HepG2 (cell line): ENCODE results near the gene KIF7. TPM values are rescaled to one million over a fixed set of nuclear protein-coding genes. Genes with fewer than 3 reads are reported as not detected.

ENCODE experiments used
- ATAC-seq: fragments of 200-7000 bp; cut with Tn5 transposase; 3 replicates; pipeline ENCODE4 v1.9.1; 2020; ENCODE audit warnings: mild to moderate bottlenecking, moderate library complexity
- BruUV-seq: library from RNA; stranded (reverse); fragments of 400-500 nt; replicated peaks from 2 replicates; lab custom pipeline; 2021; lab: Mats Ljungman, UMichigan
- CTCF ChIA-PET: fragments of 300-600 bp; formaldehyde crosslinking; extraction: SDS; loops from one replicate; lab custom pipeline; 2021; ENCODE audit warnings: low total read pairs, inconsistent platforms, low intra/inter-chr PET ratio; lab: Yijun Ruan, JAX
- POLR2A ChIA-PET: fragments of 350-600 bp; sonication (Branson Sonifier 250); formaldehyde crosslinking; loops from one replicate; lab custom pipeline; 2020; ENCODE audit warnings: antibody characterized with exemption, inconsistent platforms; lab: Yijun Ruan, JAX
- DNase-seq: peaks from one replicate; pipeline ENCODE4 v3.0.0-alpha.2; 2015; ENCODE audit warnings: low spot score
- FAIRE-seq: peaks from 3 replicates; lab custom pipeline; 2011; peaks lifted over from hg19 to GRCh38; lab: Jason Lieb, UNC
- H2AFZ ChIP-seq: one replicate; pipeline ENCODE4 v1.6.1; 2011; ENCODE audit warnings: low read length, inconsistent platforms
- H3K27ac ChIP-seq: fragments of 300-600 bp; 3 replicates; pipeline ENCODE4 v1.8.0; 2011; ENCODE audit warnings: mixed run types, mild to moderate bottlenecking, mixed read lengths, low read length, inconsistent platforms; ENCODE audit not compliant: insufficient read depth; ENCODE audit errors: extremely low read length
- H3K27me3 ChIP-seq, 2 experiments: fragments of 200-600 bp in 1 of 2; 2 replicates in 1 of 2; 3 replicates in 1 of 2; pipeline versions ENCODE4 v1.6.0 to v1.8.0; 2011; ENCODE audit warnings: low read length in 2 of 2, mild to moderate bottlenecking in 2 of 2, moderate library complexity in 2 of 2, inconsistent platforms in 1 of 2; ENCODE audit not compliant: insufficient read depth in 2 of 2, control insufficient read depth in 1 of 2
- H3K36me3 ChIP-seq, 2 experiments: fragments of 200-600 bp in 1 of 2; replicated peaks in 1 of 2; 2 replicates in 1 of 2; 3 replicates in 1 of 2; pipeline versions ENCODE4 v1.5.1 to v1.8.0; 2011; ENCODE audit warnings: low read length in 2 of 2, inconsistent platforms in 1 of 2; ENCODE audit not compliant: insufficient read depth in 2 of 2, control insufficient read depth in 1 of 2
- H3K4me1 ChIP-seq: 2 replicates; pipeline ENCODE4 v1.5.1; 2012; ENCODE audit warnings: low read length, inconsistent platforms; ENCODE audit not compliant: insufficient read depth
- H3K4me2 ChIP-seq: 2 replicates; pipeline ENCODE4 v1.6.0; 2011; ENCODE audit warnings: low read depth, low read length, inconsistent platforms
- H3K4me3 ChIP-seq, 3 experiments: fragments of 200-600 bp in 1 of 3; sonication (generic), shearing (Covaris generic) in 1 of 3; replicated peaks in 1 of 3; 2 replicates each; pipeline ENCODE4 v1.5.1; 2011 to 2016; ENCODE audit warnings: low read length in 3 of 3, inconsistent platforms in 2 of 3, low read depth in 2 of 3, mild to moderate bottlenecking in 2 of 3, control low read depth in 1 of 3, mixed read lengths in 1 of 3; ENCODE audit not compliant: insufficient read depth in 1 of 3
- H3K79me2 ChIP-seq: one replicate; pipeline ENCODE4 v1.6.1; 2011; ENCODE audit warnings: low read length, inconsistent platforms; ENCODE audit not compliant: insufficient read depth
- H3K9ac ChIP-seq: 2 replicates; pipeline ENCODE4 v1.6.0; 2011; ENCODE audit warnings: mild to moderate bottlenecking, low read depth, low read length, inconsistent platforms; ENCODE audit not compliant: insufficient read depth
- H3K9me3 ChIP-seq: 2 replicates; pipeline ENCODE4 v1.5.1; 2012; ENCODE audit warnings: mild to moderate bottlenecking, low read length
- H4K20me1 ChIP-seq: 2 replicates; pipeline ENCODE4 v1.6.0; 2011; ENCODE audit warnings: inconsistent platforms, mild to moderate bottlenecking, low read length, moderate library complexity; ENCODE audit not compliant: insufficient read depth
- CCDC6 ChIP-seq: sonication (generic); formaldehyde crosslinking; IDR thresholded peaks from 2 replicates; pipeline ENCODE4 v1.8.1; 2022; ENCODE audit warnings: mild to moderate bottlenecking, missing genetic modification reagents, moderate library complexity
- HDAC6 ChIP-seq: fragments of 200-600 bp; sonication (generic); IDR thresholded peaks from 2 replicates; pipeline ENCODE4 v1.7.0; 2017; ENCODE audit warnings: mild to moderate bottlenecking, antibody characterized with exemption, low read length, low read depth
- MAFF ChIP-seq: IDR thresholded peaks from 2 replicates; pipeline ENCODE4 v1.6.1; 2011; ENCODE audit warnings: low read depth, low read length, improper control_type of control experiment
- MAFK ChIP-seq, 2 experiments: IDR thresholded peaks in 1 of 2; conservative IDR thresholded peaks in 1 of 2; 2 replicates each; pipeline ENCODE4 v1.6.1; 2011; ENCODE audit warnings: improper control_type of control experiment in 2 of 2, low read length in 2 of 2
- RBFOX2 ChIP-seq: fragments of 200-400 bp; formaldehyde crosslinking; IDR thresholded peaks from 2 replicates; pipeline ENCODE4 v1.6.1; 2017; ENCODE audit warnings: low read depth, mild to moderate bottlenecking, low read length
- WGBS: methylation state at CpG from one replicate; pipeline ENCODE4 v1.1.6; 2017; ENCODE audit warnings: low lambda C conversion rate; 5-methylcytosine and 5-hydroxymethylcytosine counted together
- in situ Hi-C: cut with HindIII; loops from 2 replicates; pipeline ENCODE4 v1.10.0; 2017; ENCODE audit warnings: low pct_unique_long_range_greater_than_20kb; ENCODE audit not compliant: extremely low pct_ligation_motif_present
- intact Hi-C: fragments of 100-400 bp; cut with micrococcal nuclease; formaldehyde crosslinking; loops from one replicate; pipeline ENCODE4 v1.10.0; 2022; ENCODE audit not compliant: unreplicated experiment
- polyA plus RNA-seq, 8 experiments: library from polyadenylated mRNA; depleted of rRNA in 3 of 8; stranded (reverse) in 7 of 8; unstranded in 1 of 8; fragments of >200 nt; fragmentation: Illumina TruSeq in 4 of 8; extraction: Trizol in 4 of 8; gene quantifications; 2 replicates each; pipeline versions ENCODE4 v1.2.1 to v1.2.3, GENCODE V29; 2011 to 2016; ENCODE audit warnings: low read depth in 4 of 8, missing spikeins in 1 of 8, mixed read lengths in 1 of 8; ENCODE audit not compliant: insufficient read depth in 1 of 8
- total RNA-seq, 5 experiments: library from RNA; depleted of rRNA; stranded (reverse); fragments of >200 nt; fragmentation: Illumina TruSeq; extraction: Trizol; gene quantifications; 2 replicates each; pipeline ENCODE4 v1.2.3, GENCODE V29; 2016; ENCODE audit warnings: low read depth in 1 of 5
- TF ChIP-seq, protein P1 (sequence below): sonication (generic); formaldehyde crosslinking; IDR thresholded peaks from 2 replicates; pipeline ENCODE4 v1.4.0; 2020; ENCODE audit warnings: mild to moderate bottlenecking, missing genetic modification reagents, borderline replicate concordance
- TF ChIP-seq, protein P2 (sequence below): sonication (generic); formaldehyde crosslinking; IDR thresholded peaks from 2 replicates; pipeline ENCODE4 v1.9.0; 2021; ENCODE audit warnings: missing genetic modification reagents, mild to moderate bottlenecking, borderline replicate concordance

The KIF7 gene
- total and polyA plus RNA-seq, 2 of the 13 experiments (the other 11 are each of a cell fraction or from before 2014, with no cell fraction given) = 1.5 to 6.2 TPM

DNA sequence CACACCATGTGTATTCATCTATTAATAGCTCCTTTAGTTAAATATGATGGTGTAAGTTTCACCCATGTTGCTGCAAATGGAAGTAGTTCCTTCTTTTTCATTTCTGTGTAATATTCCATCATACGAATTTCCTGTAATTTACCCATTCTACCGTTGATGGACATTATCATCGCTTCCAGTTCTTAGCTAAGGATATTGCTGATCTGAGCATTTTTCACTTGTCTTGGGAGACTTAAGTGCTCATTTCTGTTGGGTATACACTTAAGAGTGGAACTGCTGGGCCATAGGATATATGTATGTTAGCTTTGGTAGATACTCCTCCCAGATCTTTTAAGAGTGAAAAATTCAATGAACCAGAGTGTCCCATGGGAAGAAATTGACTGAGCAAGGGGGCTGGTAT is 12.9 kb upstream of the KIF7 start:
- Histone ChIP-seq H3K36me3 (no peaks in the 10 kb centered on the region), H3K27ac (no peak overlapping the region), H2AFZ (no peak overlapping the region), H3K4me3 (no peak overlapping the region), H3K4me1 (peaks cover 22% of the 10 kb centered on the region), H3K9ac (no peak overlapping the region), H3K4me2 (no peak overlapping the region), H3K9me3 (no peaks in the 10 kb centered on the region), H3K79me2 (no peaks in the 10 kb centered on the region), H3K27me3 (no peaks in the 10 kb centered on the region), H4K20me1 (no peaks in the 10 kb centered on the region)
- ATAC-seq = no peak
- FAIRE-seq = no peak
- in situ Hi-C loops (no loop called here), intact Hi-C loops (no loop called here)
- ChIA-PET CTCF (no interaction called here), POLR2A (no interaction called here)
- DNase-seq = no peak
- BruUV-seq = no TSS peak
- TF ChIP-seq MAFK (conservative IDR thresholded peaks at IDR 0.05 in 1 of 2, IDR thresholded peaks at IDR 0.05 in 1 of 2; ENCODE audit: low read length in 2 of 2) (peak; percentile 81 to 84), MAFF (peak; percentile 79), RBFOX2 (no peak)
- WGBS = 98% methylated on average over 3 of the region's 3 CpGs

DNA sequence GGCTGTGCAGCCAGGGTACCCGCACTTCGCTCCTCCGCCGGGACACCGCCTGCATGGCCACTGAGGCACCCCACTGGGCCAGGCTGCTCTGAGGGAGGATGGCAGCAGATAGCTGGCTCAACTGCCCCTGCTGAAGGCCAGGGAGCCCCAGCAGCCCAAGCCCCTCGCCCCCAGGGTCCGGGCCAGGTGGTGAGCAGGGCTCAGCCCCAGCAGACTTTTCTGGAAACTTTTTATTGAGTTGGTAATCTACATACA is 12.4 kb upstream of the KIF7 start:
- CTCF ChIA-PET = no interaction called here
- BruUV-seq = no TSS peak
- WGBS = 98% methylated on average over 5 of the region's 7 CpGs
- TF ChIP-seq, protein P1, sequence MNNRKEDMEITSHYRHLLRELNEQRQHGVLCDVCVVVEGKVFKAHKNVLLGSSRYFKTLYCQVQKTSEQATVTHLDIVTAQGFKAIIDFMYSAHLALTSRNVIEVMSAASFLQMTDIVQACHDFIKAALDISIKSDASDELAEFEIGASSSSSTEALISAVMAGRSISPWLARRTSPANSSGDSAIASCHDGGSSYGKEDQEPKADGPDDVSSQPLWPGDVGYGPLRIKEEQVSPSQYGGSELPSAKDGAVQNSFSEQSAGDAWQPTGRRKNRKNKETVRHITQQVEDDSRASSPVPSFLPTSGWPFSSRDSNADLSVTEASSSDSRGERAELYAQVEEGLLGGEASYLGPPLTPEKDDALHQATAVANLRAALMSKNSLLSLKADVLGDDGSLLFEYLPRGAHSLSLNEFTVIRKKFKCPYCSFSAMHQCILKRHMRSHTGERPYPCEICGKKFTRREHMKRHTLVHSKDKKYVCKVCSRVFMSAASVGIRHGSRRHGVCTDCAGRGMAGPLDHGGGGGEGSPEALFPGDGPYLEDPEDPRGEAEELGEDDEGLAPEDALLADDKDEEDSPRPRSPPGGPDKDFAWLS (CRISPR knock-in tag) = no peak
- TF ChIP-seq HDAC6 (no peak), CCDC6 (CRISPR knock-in tag) (no peak)
- TF ChIP-seq, protein P2, sequence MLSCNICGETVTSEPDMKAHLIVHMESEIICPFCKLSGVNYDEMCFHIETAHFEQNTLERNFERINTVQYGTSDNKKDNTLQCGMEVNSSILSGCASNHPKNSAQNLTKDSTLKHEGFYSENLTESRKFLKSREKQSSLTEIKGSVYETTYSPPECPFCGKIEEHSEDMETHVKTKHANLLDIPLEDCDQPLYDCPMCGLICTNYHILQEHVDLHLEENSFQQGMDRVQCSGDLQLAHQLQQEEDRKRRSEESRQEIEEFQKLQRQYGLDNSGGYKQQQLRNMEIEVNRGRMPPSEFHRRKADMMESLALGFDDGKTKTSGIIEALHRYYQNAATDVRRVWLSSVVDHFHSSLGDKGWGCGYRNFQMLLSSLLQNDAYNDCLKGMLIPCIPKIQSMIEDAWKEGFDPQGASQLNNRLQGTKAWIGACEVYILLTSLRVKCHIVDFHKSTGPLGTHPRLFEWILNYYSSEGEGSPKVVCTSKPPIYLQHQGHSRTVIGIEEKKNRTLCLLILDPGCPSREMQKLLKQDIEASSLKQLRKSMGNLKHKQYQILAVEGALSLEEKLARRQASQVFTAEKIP (CRISPR knock-in tag) = no peak

More for the DNA sequence above, 12.4 kb upstream of the KIF7 start:
- no peak for DNase-seq
- Histone ChIP-seq H2AFZ (no peak overlapping the region), H4K20me1 (no peaks in the 10 kb centered on the region), H3K4me1 (peaks cover 25% of the 10 kb centered on the region), H3K4me2 (no peak overlapping the region), H3K4me3 (no peak overlapping the region), H3K27ac (no peak overlapping the region), H3K27me3 (peaks cover 0 to 1% of the 10 kb centered on the region in 2 experiments; a peak in 1 of 5 replicates), H3K79me2 (no peaks in the 10 kb centered on the region), H3K36me3 (no peaks in the 10 kb centered on the region), H3K9me3 (no peaks in the 10 kb centered on the region), H3K9ac (no peak overlapping the region)
- POLR2A ChIA-PET = no interaction called here
- in situ Hi-C loops (no loop called here), intact Hi-C loops (no loop called here)
- FAIRE-seq = no peak
- ATAC-seq = no peak
